HepG2 (cell line): ENCODE results near the gene TEAD1. TPM values are rescaled to one million over a fixed set of nuclear protein-coding genes. Genes with fewer than 3 reads are reported as not detected.

Experiments
- ATAC-seq: fragments of 200-7000 bp; cut with Tn5 transposase; 3 replicates; pipeline ENCODE4 v1.9.1; 2020; ENCODE audit warnings: mild to moderate bottlenecking, moderate library complexity
- BruUV-seq: library from RNA; stranded (reverse); fragments of 400-500 nt; replicated peaks from 2 replicates; lab custom pipeline; 2021; lab: Mats Ljungman, UMichigan
- CTCF ChIA-PET: fragments of 300-600 bp; formaldehyde crosslinking; extraction: SDS; loops from one replicate; lab custom pipeline; 2021; ENCODE audit warnings: low total read pairs, inconsistent platforms, low intra/inter-chr PET ratio; lab: Yijun Ruan, JAX
- POLR2A ChIA-PET: fragments of 350-600 bp; sonication (Branson Sonifier 250); formaldehyde crosslinking; loops from one replicate; lab custom pipeline; 2020; ENCODE audit warnings: antibody characterized with exemption, inconsistent platforms; lab: Yijun Ruan, JAX
- DNase-seq: peaks from one replicate; pipeline ENCODE4 v3.0.0-alpha.2; 2015; ENCODE audit warnings: low spot score
- FAIRE-seq: peaks from 3 replicates; lab custom pipeline; 2011; peaks lifted over from hg19 to GRCh38; lab: Jason Lieb, UNC
- H2AFZ ChIP-seq: one replicate; pipeline ENCODE4 v1.6.1; 2011; ENCODE audit warnings: low read length, inconsistent platforms
- H3K27ac ChIP-seq: fragments of 300-600 bp; 3 replicates; pipeline ENCODE4 v1.8.0; 2011; ENCODE audit warnings: mixed run types, mild to moderate bottlenecking, mixed read lengths, low read length, inconsistent platforms; ENCODE audit not compliant: insufficient read depth; ENCODE audit errors: extremely low read length
- H3K27me3 ChIP-seq, 2 experiments: fragments of 200-600 bp in 1 of 2; 2 replicates in 1 of 2; 3 replicates in 1 of 2; pipeline versions ENCODE4 v1.6.0 to v1.8.0; 2011; ENCODE audit warnings: low read length in 2 of 2, mild to moderate bottlenecking in 2 of 2, moderate library complexity in 2 of 2, inconsistent platforms in 1 of 2; ENCODE audit not compliant: insufficient read depth in 2 of 2, control insufficient read depth in 1 of 2
- H3K36me3 ChIP-seq, 2 experiments: fragments of 200-600 bp in 1 of 2; replicated peaks in 1 of 2; 2 replicates in 1 of 2; 3 replicates in 1 of 2; pipeline versions ENCODE4 v1.5.1 to v1.8.0; 2011; ENCODE audit warnings: low read length in 2 of 2, inconsistent platforms in 1 of 2; ENCODE audit not compliant: insufficient read depth in 2 of 2, control insufficient read depth in 1 of 2
- H3K4me1 ChIP-seq: 2 replicates; pipeline ENCODE4 v1.5.1; 2012; ENCODE audit warnings: low read length, inconsistent platforms; ENCODE audit not compliant: insufficient read depth
- H3K4me2 ChIP-seq: 2 replicates; pipeline ENCODE4 v1.6.0; 2011; ENCODE audit warnings: low read depth, low read length, inconsistent platforms
- H3K4me3 ChIP-seq, 3 experiments: fragments of 200-600 bp in 1 of 3; sonication (generic), shearing (Covaris generic) in 1 of 3; replicated peaks in 1 of 3; 2 replicates each; pipeline ENCODE4 v1.5.1; 2011 to 2016; ENCODE audit warnings: low read length in 3 of 3, inconsistent platforms in 2 of 3, low read depth in 2 of 3, mild to moderate bottlenecking in 2 of 3, control low read depth in 1 of 3, mixed read lengths in 1 of 3; ENCODE audit not compliant: insufficient read depth in 1 of 3
- H3K79me2 ChIP-seq: one replicate; pipeline ENCODE4 v1.6.1; 2011; ENCODE audit warnings: low read length, inconsistent platforms; ENCODE audit not compliant: insufficient read depth
- H3K9ac ChIP-seq: 2 replicates; pipeline ENCODE4 v1.6.0; 2011; ENCODE audit warnings: mild to moderate bottlenecking, low read depth, low read length, inconsistent platforms; ENCODE audit not compliant: insufficient read depth
- H3K9me3 ChIP-seq: 2 replicates; pipeline ENCODE4 v1.5.1; 2012; ENCODE audit warnings: mild to moderate bottlenecking, low read length
- H4K20me1 ChIP-seq: 2 replicates; pipeline ENCODE4 v1.6.0; 2011; ENCODE audit warnings: inconsistent platforms, mild to moderate bottlenecking, low read length, moderate library complexity; ENCODE audit not compliant: insufficient read depth
- ERF ChIP-seq: IDR thresholded peaks from 2 replicates; pipeline ENCODE4 v1.6.1; 2018; ENCODE audit warnings: missing biosample characterization, missing genetic modification reagents
- KAT2B ChIP-seq: fragments of 150-350 bp; IDR thresholded peaks from 2 replicates; pipeline ENCODE4 v1.6.1; 2014; ENCODE audit warnings: low read depth, low read length, borderline replicate concordance
- NR2F1 ChIP-seq, 2 experiments: fragments of 450-650 bp in 1 of 2; formaldehyde crosslinking in 1 of 2; IDR thresholded peaks; 2 replicates each; pipeline versions ENCODE4 v1.5.0 to v1.6.1; 2016 to 2020; ENCODE audit warnings: mild to moderate bottlenecking in 1 of 2, missing compliant biosample characterization in 1 of 2, missing genetic modification reagents in 1 of 2, moderate library complexity in 1 of 2
- RFX5 ChIP-seq: IDR thresholded peaks from 2 replicates; pipeline ENCODE4 v1.6.1; 2011; ENCODE audit warnings: low read depth, low read length, improper control_type of control experiment
- SAFB2 ChIP-seq: sonication (generic); formaldehyde crosslinking; IDR thresholded peaks from 2 replicates; pipeline ENCODE4 v1.5.1; 2020; ENCODE audit warnings: missing genetic modification reagents, low read depth, mild to moderate bottlenecking, borderline replicate concordance
- ZFP41 ChIP-seq: sonication (generic); formaldehyde crosslinking; IDR thresholded peaks from 2 replicates; pipeline ENCODE4 v1.4.0; 2020; ENCODE audit warnings: mild to moderate bottlenecking, missing genetic modification reagents, borderline replicate concordance
- ZNF687 ChIP-seq: sonication (generic); formaldehyde crosslinking; IDR thresholded peaks from 2 replicates; pipeline ENCODE4 v1.5.1; 2020; ENCODE audit warnings: mild to moderate bottlenecking, missing genetic modification reagents, moderate library complexity
- ZNF709 ChIP-seq: sonication (generic); formaldehyde crosslinking; IDR thresholded peaks from 2 replicates; pipeline ENCODE4 v1.5.0; 2020; ENCODE audit warnings: mild to moderate bottlenecking, missing genetic modification reagents
- WGBS: methylation state at CpG from one replicate; pipeline ENCODE4 v1.1.6; 2017; ENCODE audit warnings: low lambda C conversion rate; 5-methylcytosine and 5-hydroxymethylcytosine counted together
- in situ Hi-C: cut with HindIII; loops from 2 replicates; pipeline ENCODE4 v1.10.0; 2017; ENCODE audit warnings: low pct_unique_long_range_greater_than_20kb; ENCODE audit not compliant: extremely low pct_ligation_motif_present
- intact Hi-C: fragments of 100-400 bp; cut with micrococcal nuclease; formaldehyde crosslinking; loops from one replicate; pipeline ENCODE4 v1.10.0; 2022; ENCODE audit not compliant: unreplicated experiment
- polyA plus RNA-seq, 8 experiments: library from polyadenylated mRNA; depleted of rRNA in 3 of 8; stranded (reverse) in 7 of 8; unstranded in 1 of 8; fragments of >200 nt; fragmentation: Illumina TruSeq in 4 of 8; extraction: Trizol in 4 of 8; gene quantifications; 2 replicates each; pipeline versions ENCODE4 v1.2.1 to v1.2.3, GENCODE V29; 2011 to 2016; ENCODE audit warnings: low read depth in 4 of 8, missing spikeins in 1 of 8, mixed read lengths in 1 of 8; ENCODE audit not compliant: insufficient read depth in 1 of 8
- total RNA-seq, 5 experiments: library from RNA; depleted of rRNA; stranded (reverse); fragments of >200 nt; fragmentation: Illumina TruSeq; extraction: Trizol; gene quantifications; 2 replicates each; pipeline ENCODE4 v1.2.3, GENCODE V29; 2016; ENCODE audit warnings: low read depth in 1 of 5
- TF ChIP-seq, protein P1 (sequence below): sonication (generic); formaldehyde crosslinking; IDR thresholded peaks from 2 replicates; pipeline ENCODE4 v1.4.0; 2020; ENCODE audit warnings: mild to moderate bottlenecking, missing genetic modification reagents

The TEAD1 gene
- total and polyA plus RNA-seq, 2 of the 13 experiments (the other 11 are each of a cell fraction or from before 2014, with no cell fraction given), result 20.1 to 30.5 TPM

DNA sequence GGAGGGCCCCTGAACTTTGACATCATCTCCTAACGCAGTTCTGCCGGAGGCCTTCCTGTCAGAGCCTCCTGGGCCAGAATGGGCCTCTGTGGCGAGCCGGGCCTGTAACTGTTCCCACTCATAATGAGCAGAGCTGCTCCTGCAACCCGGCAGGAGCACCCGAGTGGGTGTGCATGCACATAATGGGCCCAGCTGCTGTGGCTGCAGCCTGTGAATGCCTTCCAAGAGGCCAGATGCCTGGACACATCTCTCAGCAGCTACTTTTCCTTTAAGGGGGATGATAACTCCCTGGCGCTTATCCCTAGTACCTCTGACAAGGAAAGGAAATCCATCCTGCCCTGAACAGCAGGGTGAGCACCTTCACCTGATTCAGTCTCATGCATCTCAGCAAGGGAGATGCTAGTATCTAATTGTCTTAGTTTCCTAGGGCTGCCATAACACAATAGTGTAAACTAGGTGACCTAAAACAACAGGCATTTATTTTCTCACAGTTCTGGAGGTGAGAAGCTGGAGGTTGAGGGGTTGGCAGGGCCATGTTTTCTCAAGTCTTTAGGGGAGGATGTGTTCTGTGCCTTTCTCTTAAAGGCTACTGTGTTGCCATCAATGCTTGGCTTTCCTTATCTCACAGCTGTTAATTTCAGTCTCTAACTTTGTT is 120.5 kb downstream of the TEAD1 start:
- Histone ChIP-seq H3K27me3 (no peaks in the 10 kb centered on the region), H3K9me3 (no peaks in the 10 kb centered on the region), H3K9ac (no peak overlapping the region), H3K4me1 (peaks cover 33% of the 10 kb centered on the region), H3K36me3 (peaks cover 5 to 22% of the 10 kb centered on the region in 2 experiments; a peak in 2 of 5 replicates), H2AFZ (no peak overlapping the region), H4K20me1 (no peaks in the 10 kb centered on the region), H3K27ac (no peak overlapping the region), H3K79me2 (peaks cover 6% of the 10 kb centered on the region), H3K4me3 (no peak overlapping the region), H3K4me2 (no peak overlapping the region)
- intact Hi-C loops (no loop called here), in situ Hi-C loops (no loop called here)
- no peak for ATAC-seq
- no peak for FAIRE-seq
- no TSS peak for BruUV-seq
- no peak for DNase-seq
- POLR2A ChIA-PET, result no interaction called here
- 72% methylated on average over 7 of the region's 7 CpGs for whole genome bisulfite sequencing
- TF ChIP-seq RFX5 (no peak), ERF (CRISPR knock-in tag) (no peak), KAT2B (no peak), ZNF709 (no peak), NR2F1 (CRISPR knock-in tag; IDR thresholded peaks at IDR 0.05) (no peak), SAFB2 (CRISPR knock-in tag) (no peak), ZFP41 (CRISPR knock-in tag) (no peak), ZNF687 (CRISPR knock-in tag) (peak; percentile 36; the same call in 1 of the 2 replicates)
- TF ChIP-seq, protein P1, sequence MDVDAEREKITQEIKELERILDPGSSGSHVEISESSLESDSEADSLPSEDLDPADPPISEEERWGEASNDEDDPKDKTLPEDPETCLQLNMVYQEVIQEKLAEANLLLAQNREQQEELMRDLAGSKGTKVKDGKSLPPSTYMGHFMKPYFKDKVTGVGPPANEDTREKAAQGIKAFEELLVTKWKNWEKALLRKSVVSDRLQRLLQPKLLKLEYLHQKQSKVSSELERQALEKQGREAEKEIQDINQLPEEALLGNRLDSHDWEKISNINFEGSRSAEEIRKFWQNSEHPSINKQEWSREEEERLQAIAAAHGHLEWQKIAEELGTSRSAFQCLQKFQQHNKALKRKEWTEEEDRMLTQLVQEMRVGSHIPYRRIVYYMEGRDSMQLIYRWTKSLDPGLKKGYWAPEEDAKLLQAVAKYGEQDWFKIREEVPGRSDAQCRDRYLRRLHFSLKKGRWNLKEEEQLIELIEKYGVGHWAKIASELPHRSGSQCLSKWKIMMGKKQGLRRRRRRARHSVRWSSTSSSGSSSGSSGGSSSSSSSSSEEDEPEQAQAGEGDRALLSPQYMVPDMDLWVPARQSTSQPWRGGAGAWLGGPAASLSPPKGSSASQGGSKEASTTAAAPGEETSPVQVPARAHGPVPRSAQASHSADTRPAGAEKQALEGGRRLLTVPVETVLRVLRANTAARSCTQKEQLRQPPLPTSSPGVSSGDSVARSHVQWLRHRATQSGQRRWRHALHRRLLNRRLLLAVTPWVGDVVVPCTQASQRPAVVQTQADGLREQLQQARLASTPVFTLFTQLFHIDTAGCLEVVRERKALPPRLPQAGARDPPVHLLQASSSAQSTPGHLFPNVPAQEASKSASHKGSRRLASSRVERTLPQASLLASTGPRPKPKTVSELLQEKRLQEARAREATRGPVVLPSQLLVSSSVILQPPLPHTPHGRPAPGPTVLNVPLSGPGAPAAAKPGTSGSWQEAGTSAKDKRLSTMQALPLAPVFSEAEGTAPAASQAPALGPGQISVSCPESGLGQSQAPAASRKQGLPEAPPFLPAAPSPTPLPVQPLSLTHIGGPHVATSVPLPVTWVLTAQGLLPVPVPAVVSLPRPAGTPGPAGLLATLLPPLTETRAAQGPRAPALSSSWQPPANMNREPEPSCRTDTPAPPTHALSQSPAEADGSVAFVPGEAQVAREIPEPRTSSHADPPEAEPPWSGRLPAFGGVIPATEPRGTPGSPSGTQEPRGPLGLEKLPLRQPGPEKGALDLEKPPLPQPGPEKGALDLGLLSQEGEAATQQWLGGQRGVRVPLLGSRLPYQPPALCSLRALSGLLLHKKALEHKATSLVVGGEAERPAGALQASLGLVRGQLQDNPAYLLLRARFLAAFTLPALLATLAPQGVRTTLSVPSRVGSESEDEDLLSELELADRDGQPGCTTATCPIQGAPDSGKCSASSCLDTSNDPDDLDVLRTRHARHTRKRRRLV, result no peak
- CTCF ChIA-PET, result no interaction called here
